ENCODE results near the gene TMEM204. TPM values are rescaled to one million over a fixed set of nuclear protein-coding genes. Genes with fewer than 3 reads are reported as not detected.

Gene TMEM204
- total and polyA plus RNA-seq, 9 donors, result 6.5 to 35.5 (median 13.8) TPM

DNA sequence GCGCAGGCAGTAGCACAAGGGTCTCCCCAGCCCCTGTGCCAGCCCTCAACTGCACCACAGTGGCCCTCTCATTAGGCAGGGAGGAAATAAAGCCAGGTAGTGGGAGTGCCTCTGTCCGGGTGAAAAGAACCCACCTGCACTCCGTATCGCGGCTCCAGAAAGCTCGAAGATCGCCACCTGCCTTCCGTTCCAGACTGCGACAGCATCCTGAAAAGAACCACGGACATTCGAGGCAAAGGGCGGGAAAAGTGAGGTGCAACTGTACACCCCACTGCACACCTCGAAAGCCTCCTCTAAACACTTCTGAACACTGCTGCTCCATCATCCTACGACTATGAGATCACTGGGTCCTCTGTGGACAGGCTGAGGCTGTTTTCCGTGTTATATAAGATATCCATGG lies 49.7 kb downstream of the TMEM204 start:
- H3K36me3 ChIP-seq, result no peaks in the 10 kb centered on the region
- H3K27me3 ChIP-seq, result no peaks in the 10 kb centered on the region
- WGBS, 3 donors, result 75 to 78% (median 78%) methylated on average over 15 of the region's 15 CpGs
- TF ChIP-seq EP300 (IDR thresholded peaks at IDR 0.05) (no peak), POLR2A (IDR thresholded peaks at IDR 0.05) (no peak)
- TF ChIP-seq, protein P1, sequence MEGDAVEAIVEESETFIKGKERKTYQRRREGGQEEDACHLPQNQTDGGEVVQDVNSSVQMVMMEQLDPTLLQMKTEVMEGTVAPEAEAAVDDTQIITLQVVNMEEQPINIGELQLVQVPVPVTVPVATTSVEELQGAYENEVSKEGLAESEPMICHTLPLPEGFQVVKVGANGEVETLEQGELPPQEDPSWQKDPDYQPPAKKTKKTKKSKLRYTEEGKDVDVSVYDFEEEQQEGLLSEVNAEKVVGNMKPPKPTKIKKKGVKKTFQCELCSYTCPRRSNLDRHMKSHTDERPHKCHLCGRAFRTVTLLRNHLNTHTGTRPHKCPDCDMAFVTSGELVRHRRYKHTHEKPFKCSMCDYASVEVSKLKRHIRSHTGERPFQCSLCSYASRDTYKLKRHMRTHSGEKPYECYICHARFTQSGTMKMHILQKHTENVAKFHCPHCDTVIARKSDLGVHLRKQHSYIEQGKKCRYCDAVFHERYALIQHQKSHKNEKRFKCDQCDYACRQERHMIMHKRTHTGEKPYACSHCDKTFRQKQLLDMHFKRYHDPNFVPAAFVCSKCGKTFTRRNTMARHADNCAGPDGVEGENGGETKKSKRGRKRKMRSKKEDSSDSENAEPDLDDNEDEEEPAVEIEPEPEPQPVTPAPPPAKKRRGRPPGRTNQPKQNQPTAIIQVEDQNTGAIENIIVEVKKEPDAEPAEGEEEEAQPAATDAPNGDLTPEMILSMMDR (IDR thresholded peaks at IDR 0.05), result no peak
- intact Hi-C loops (cut with DNase I), result no loop called here
- no peak overlapping the region for H3K4me3 ChIP-seq
- no peaks in the 10 kb centered on the region for H3K9me3 ChIP-seq
- no peaks in the 10 kb centered on the region for H3K4me1 ChIP-seq (ENCODE audit: insufficient read depth)
- DNase-seq, result no peak
- H3K27ac ChIP-seq, result no peak overlapping the region

DNA sequence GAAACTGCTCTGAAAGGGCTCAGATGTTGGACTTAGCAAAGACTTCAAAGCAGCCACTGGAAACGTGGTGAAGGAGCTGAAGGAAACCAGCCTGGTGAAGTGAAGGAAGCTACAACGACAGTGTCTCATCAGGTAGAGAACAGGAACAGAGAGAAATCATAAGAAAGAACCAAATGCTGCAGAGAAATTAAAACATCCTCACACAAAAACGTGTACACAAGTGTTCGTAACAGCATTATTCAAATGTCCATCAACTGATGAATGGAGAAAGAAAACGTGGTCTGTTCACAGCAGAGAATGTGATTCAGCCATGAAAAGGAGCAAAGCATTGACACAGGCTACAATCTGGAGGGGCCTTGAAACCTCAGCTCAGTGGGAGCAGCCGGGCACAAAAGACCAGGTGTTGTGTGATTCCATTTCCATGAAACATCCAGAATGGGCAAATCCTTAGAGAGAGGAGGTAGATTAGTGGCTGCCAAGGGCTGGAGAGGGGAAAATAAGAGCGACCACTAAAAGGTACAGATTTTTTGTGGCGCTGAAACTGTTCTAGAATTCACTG lies 51.5 kb downstream of the TMEM204 start:
- H3K4me3 ChIP-seq, result no peak overlapping the region
- no peak for DNase-seq
- TF ChIP-seq POLR2A (IDR thresholded peaks at IDR 0.05), result no peak
- TF ChIP-seq, protein P1 (IDR thresholded peaks at IDR 0.05), result no peak
- WGBS, 3 donors, result 78 to 82% (median 80%) methylated on average over 8 of the region's 8 CpGs
- no peak overlapping the region for H3K27ac ChIP-seq
- H3K9me3 ChIP-seq, result no peaks in the 10 kb centered on the region
- H3K4me1 ChIP-seq (ENCODE audit: insufficient read depth), result no peaks in the 10 kb centered on the region
- intact Hi-C loops (cut with DNase I), result no loop called here
- no peaks in the 10 kb centered on the region for H3K27me3 ChIP-seq
- H3K36me3 ChIP-seq, result no peaks in the 10 kb centered on the region

DNA sequence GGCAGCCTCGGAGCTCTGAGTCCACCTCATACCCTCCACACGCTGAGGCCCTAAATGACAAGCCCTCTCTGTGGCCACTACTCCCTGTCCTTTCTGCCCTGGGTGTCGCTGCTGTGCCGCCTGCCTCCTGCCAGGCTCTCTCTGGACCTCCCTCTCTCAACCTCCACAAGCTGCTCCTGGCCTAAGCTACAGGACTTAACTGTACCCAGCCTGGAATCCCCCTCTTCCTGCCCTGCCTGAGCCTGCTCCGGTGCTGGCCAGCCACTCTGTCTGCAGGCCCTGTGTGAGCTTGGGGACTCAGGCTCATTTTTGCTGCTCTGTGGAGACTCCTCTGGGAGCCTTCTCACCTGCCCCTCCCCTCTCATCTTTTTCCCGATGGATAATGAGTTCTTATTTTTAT lies 56.9 kb downstream of the TMEM204 start:
- 87 to 90% (median 87%) methylated on average over 6 of the region's 6 CpGs for WGBS, 3 donors
- H3K36me3 ChIP-seq, result no peaks in the 10 kb centered on the region
- TF ChIP-seq POLR2A (IDR thresholded peaks at IDR 0.05), result no peak
- no peak for TF ChIP-seq EP300 (IDR thresholded peaks at IDR 0.05)
- TF ChIP-seq, protein P1 (IDR thresholded peaks at IDR 0.05), result no peak

DNA sequence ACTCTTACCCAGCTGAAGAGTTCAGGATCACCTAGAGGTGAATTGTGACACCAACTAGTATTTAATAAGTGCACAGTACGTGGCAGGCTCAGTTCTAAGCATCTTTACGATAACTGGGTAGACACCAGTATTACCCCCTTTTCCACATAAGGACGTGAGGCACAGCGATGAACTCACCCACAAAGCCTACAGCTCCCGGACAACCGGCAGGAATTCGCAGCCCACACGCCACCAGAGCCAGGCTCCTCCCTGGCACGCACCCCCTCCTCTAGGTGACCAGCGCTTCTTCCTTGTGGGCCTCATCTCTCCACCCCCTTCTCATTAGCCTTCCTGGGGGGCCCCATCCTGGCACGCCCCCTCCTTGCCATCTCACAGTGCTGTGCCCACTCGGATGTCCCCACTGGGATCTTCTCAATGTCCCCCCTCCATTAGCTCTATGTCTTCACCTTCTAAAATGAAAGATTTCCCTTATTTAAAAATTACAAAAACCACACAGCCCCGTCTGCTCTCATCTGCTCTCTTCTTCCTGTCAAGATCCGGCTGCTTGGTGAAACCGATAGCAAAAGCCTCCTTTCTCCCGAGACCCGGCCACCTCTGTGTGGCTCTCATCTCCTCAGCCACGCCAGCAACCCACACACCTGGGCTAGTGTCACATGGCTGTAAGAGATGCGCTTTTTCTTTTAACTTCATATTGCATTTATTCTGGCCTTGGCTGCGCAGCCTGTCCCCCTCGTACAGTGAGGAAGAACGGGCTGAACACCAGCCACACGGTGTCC lies 57.7 kb downstream of the TMEM204 start:
- TF ChIP-seq, protein P1 (IDR thresholded peaks at IDR 0.05), result no peak
- TF ChIP-seq EP300 (IDR thresholded peaks at IDR 0.05), result no peak
- TF ChIP-seq POLR2A (IDR thresholded peaks at IDR 0.05), result no peak

More for the DNA sequence above, 56.9 kb downstream of the TMEM204 start:
- DNase-seq, result no peak
- Histone ChIP-seq H3K4me1 (ENCODE audit: insufficient read depth) (no peaks in the 10 kb centered on the region), H3K27ac (no peak overlapping the region), H3K27me3 (no peaks in the 10 kb centered on the region), H3K9me3 (no peaks in the 10 kb centered on the region), H3K4me3 (no peak overlapping the region)
- intact Hi-C loops (cut with DNase I), result no loop called here

More for the DNA sequence above, 57.7 kb downstream of the TMEM204 start:
- Histone ChIP-seq H3K27me3 (no peaks in the 10 kb centered on the region), H3K9me3 (no peaks in the 10 kb centered on the region), H3K4me3 (no peak overlapping the region), H3K27ac (no peak overlapping the region), H3K36me3 (no peaks in the 10 kb centered on the region), H3K4me1 (ENCODE audit: insufficient read depth) (no peaks in the 10 kb centered on the region)
- WGBS, 3 donors, result 89 to 92% (median 91%) methylated on average over 23 of the region's 23 CpGs
- no peak for DNase-seq
- intact Hi-C loops (cut with DNase I), result no loop called here

All from ovary (tissue), 9 donors.